ENCODE data around the gene IL17C.
A peak's percentile ranks its signal among the peaks of the same experiment; 100 is the strongest.

The IL17C gene

GRCh38 chr16:88658714-88659113, 20.3 kb downstream of the IL17C start:
- TF ChIP-seq, protein P1, sequence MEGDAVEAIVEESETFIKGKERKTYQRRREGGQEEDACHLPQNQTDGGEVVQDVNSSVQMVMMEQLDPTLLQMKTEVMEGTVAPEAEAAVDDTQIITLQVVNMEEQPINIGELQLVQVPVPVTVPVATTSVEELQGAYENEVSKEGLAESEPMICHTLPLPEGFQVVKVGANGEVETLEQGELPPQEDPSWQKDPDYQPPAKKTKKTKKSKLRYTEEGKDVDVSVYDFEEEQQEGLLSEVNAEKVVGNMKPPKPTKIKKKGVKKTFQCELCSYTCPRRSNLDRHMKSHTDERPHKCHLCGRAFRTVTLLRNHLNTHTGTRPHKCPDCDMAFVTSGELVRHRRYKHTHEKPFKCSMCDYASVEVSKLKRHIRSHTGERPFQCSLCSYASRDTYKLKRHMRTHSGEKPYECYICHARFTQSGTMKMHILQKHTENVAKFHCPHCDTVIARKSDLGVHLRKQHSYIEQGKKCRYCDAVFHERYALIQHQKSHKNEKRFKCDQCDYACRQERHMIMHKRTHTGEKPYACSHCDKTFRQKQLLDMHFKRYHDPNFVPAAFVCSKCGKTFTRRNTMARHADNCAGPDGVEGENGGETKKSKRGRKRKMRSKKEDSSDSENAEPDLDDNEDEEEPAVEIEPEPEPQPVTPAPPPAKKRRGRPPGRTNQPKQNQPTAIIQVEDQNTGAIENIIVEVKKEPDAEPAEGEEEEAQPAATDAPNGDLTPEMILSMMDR (IDR thresholded peaks at IDR 0.05; ENCODE audit: low read depth, low read length, missing control alignments), result no peak
- Histone ChIP-seq H3K27me3 (replicated peaks) (no peaks in the 10 kb centered on the region), H3K36me3 (replicated peaks) (peaks cover 45% of the 10 kb centered on the region), H3K27ac (no peak overlapping the region), H3K4me3 (ENCODE audit: low read depth, low read length) (no peak overlapping the region)
- DNase-seq, result no peak
- in situ Hi-C loops (cut with HindIII; ENCODE audit: low pct_ligation_motif_present, low sequenced_read_pairs), result no loop called here

DNA sequence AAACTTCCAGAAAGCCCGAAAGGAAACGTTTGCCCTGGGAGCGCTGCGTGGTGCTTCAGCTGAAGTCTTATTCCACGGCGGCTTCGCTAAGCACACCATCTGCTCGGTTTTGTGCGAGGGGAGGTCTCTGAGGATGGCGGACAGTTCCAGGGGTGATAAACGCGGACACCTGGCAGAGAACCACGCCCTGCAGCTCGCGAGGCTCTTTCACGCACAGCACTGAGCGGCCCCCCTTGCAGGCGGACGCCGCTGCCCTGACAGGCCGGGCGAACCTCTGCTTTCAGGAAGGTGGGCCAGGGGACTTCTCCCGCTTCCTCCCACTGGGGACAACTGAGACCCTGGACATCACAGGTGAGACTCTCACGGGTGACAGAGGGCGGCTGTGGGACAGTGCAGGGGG, 20.8 kb downstream of the IL17C start:
- H3K4me3 ChIP-seq (ENCODE audit: low read depth, low read length), result no peak overlapping the region
- TF ChIP-seq, protein P1 (IDR thresholded peaks at IDR 0.05; ENCODE audit: low read depth, low read length, missing control alignments), result no peak
- no peak overlapping the region for H3K27ac ChIP-seq
- no peak for DNase-seq
- H3K27me3 ChIP-seq (replicated peaks), result no peaks in the 10 kb centered on the region
- in situ Hi-C loops (cut with HindIII; ENCODE audit: low pct_ligation_motif_present, low sequenced_read_pairs), result no loop called here
- H3K36me3 ChIP-seq (replicated peaks), result peaks cover 41% of the 10 kb centered on the region

GRCh38 chr16:88661468-88661867, 23.1 kb downstream of the IL17C start:
- no peak for DNase-seq
- H3K36me3 ChIP-seq (replicated peaks), result peaks cover 19% of the 10 kb centered on the region
- peak overlapping the region; percentile 99 for H3K4me3 ChIP-seq (ENCODE audit: low read depth, low read length)
- H3K27ac ChIP-seq, result no peak overlapping the region
- TF ChIP-seq, protein P1 (IDR thresholded peaks at IDR 0.05; ENCODE audit: low read depth, low read length, missing control alignments), result no peak
- in situ Hi-C loops (cut with HindIII; ENCODE audit: low pct_ligation_motif_present, low sequenced_read_pairs), result no loop called here
- H3K27me3 ChIP-seq (replicated peaks), result no peaks in the 10 kb centered on the region

DNA sequence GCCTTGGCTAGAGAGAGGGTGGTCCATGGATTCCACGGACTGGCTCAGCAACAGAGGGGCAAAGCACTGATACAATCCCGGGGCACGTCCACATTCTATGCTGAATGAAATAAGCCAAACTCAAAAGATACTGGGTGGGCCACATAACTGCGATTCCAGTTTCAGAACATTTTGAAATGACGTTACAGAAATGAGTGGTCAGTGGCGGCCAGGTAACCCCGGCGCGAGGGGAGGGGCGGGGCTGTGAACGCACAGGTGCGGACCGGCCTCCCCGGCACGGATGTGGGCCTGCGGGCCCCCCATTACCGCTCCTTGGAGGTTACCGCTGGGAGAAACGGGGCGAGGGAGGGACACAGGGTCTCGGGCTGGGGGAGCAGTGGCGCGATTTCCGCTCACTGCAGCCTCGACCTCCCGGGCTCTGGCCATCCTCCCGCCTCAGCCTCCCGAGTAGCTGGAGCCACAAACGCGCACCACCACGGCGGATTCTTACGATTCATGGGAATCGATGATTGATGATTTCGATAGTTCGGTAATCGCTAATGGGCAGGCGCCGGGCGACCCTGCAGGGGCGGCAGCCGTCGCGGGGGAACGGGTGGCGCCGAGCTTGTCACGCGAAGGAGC, 24.0 kb downstream of the IL17C start:
- no peak for DNase-seq
- TF ChIP-seq, protein P1 (IDR thresholded peaks at IDR 0.05; ENCODE audit: low read depth, low read length, missing control alignments), result no peak
- peak overlapping the region; percentile 99 for H3K4me3 ChIP-seq (ENCODE audit: low read depth, low read length)
- peaks cover 10% of the 10 kb centered on the region for H3K36me3 ChIP-seq (replicated peaks)
- peak overlapping the region; percentile 80 for H3K27ac ChIP-seq
- in situ Hi-C loops (cut with HindIII; ENCODE audit: low pct_ligation_motif_present, low sequenced_read_pairs), result no loop called here
- no peaks in the 10 kb centered on the region for H3K27me3 ChIP-seq (replicated peaks)

DNA sequence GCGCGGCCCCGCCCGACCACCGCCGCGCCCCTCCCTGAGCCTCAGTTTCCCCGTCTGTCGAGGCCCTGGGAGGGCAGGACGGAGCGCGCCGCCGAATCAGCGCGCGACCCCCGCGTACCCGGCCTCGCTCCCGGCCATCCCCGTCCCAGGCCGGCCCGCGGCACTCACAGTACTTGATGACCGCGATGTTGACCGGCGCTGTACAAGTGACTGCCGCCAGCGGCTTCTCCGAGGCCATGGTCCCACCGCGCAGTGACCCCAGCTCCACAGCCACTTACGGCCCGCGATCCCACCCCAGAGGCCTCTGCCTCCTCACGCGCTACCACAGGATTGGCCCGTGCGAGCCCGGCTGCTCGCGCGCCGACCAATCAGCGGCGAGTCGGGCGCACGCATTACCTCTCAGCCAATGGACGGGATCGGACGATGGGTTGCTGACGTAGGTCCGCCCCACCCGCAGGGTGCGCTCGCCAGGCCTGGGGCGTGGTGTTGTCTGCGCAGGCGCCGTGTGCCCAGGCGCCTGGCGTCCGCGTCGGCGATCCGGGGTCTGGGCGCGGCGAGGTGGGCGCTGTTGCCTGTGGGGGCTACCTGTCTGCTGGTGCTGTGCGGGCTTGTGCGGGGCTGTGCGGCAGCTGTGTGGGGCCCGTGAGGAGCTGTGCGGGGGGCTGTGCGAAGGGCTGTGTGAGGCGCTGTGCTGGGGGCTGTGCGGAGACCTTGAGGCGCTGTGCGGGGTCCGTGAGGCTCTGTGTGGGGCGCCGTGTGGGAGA, 24.7 kb downstream of the IL17C start, which contains the start of gene MVD:
Gene MVD, minus strand, starts transcription at position 249 of the 764 bp plus-strand sequence. Its CDS starts 11 bp downstream, at position 238.
- Histone ChIP-seq H3K27ac (peak within 1 kb of the TSS; percentile 80), H3K4me3 (ENCODE audit: low read depth, low read length) (peak within 1 kb of the TSS; percentile 99), H3K27me3 (replicated peaks) (no peaks in the 10 kb centered on the region), H3K36me3 (replicated peaks) (peaks cover 3% of the 10 kb centered on the region)
- TF ChIP-seq, protein P1 (IDR thresholded peaks at IDR 0.05; ENCODE audit: low read depth, low read length, missing control alignments), result no peak
- DNase-seq, result peak; percentile 96
- in situ Hi-C loops (cut with HindIII; ENCODE audit: low pct_ligation_motif_present, low sequenced_read_pairs), result no loop called here

Data from brain microvascular endothelial cell (primary cell).